ENCODE measurements around the gene MSX2.

MSX2 gene

GRCh38 chr5:174692982-174693422, 31.4 kb upstream of the MSX2 start:
- H3K9ac ChIP-seq (ENCODE audit: low read length in 5 of 5): no peak overlapping the region
- H3K9me3 ChIP-seq (ENCODE audit: control insufficient read depth in 5 of 5, low read length in 5 of 5): no peaks in the 10 kb centered on the region
- no peak overlapping the region for H3K27ac ChIP-seq (ENCODE audit: low read depth, low read length)
- no peaks in the 10 kb centered on the region for H3K36me3 ChIP-seq (ENCODE audit: control insufficient read depth in 5 of 5, insufficient read depth in 5 of 5, low read length in 5 of 5)
- peak overlapping the region in 1 of 5 donors; percentile 2 for H3K4me3 ChIP-seq (ENCODE audit: low read depth in 1 of 5, low read length in 5 of 5)
- H3K4me1 ChIP-seq (ENCODE audit: control insufficient read depth in 5 of 5, insufficient read depth in 5 of 5, low read length in 5 of 5): peaks cover 0 to 8% (median 0%) of the 10 kb centered on the region in 5 donors
- peaks cover 26 to 56% (median 42%) of the 10 kb centered on the region in 5 donors for H3K27me3 ChIP-seq (ENCODE audit: control insufficient read depth in 5 of 5, insufficient read depth in 4 of 5, low read length in 5 of 5)

- H3K27me3 ChIP-seq (ENCODE audit: control insufficient read depth in 5 of 5, insufficient read depth in 4 of 5, low read length in 5 of 5): peaks cover 19 to 48% (median 35%) of the 10 kb centered on the region in 5 donors
- H3K36me3 ChIP-seq (ENCODE audit: control insufficient read depth in 5 of 5, insufficient read depth in 5 of 5, low read length in 5 of 5): no peaks in the 10 kb centered on the region
- no peaks in the 10 kb centered on the region for H3K9me3 ChIP-seq (ENCODE audit: control insufficient read depth in 5 of 5, low read length in 5 of 5)
- no peak overlapping the region for H3K9ac ChIP-seq (ENCODE audit: low read length in 5 of 5)
- H3K4me3 ChIP-seq (ENCODE audit: low read depth in 1 of 5, low read length in 5 of 5): no peak overlapping the region
- H3K4me1 ChIP-seq (ENCODE audit: control insufficient read depth in 5 of 5, insufficient read depth in 5 of 5, low read length in 5 of 5): peaks cover 0 to 8% (median 0%) of the 10 kb centered on the region in 5 donors
- H3K27ac ChIP-seq (ENCODE audit: low read depth, low read length): no peak overlapping the region
These were observed 30.5 kb upstream of the MSX2 start for GRCh38 chr5:174693697-174694385.

- peaks cover 12 to 43% (median 30%) of the 10 kb centered on the region in 5 donors for H3K27me3 ChIP-seq (ENCODE audit: control insufficient read depth in 5 of 5, insufficient read depth in 4 of 5, low read length in 5 of 5)
- no peaks in the 10 kb centered on the region for H3K9me3 ChIP-seq (ENCODE audit: control insufficient read depth in 5 of 5, low read length in 5 of 5)
- H3K9ac ChIP-seq (ENCODE audit: low read length in 5 of 5): no peak overlapping the region
- no peak overlapping the region for H3K4me3 ChIP-seq (ENCODE audit: low read depth in 1 of 5, low read length in 5 of 5)
- H3K36me3 ChIP-seq (ENCODE audit: control insufficient read depth in 5 of 5, insufficient read depth in 5 of 5, low read length in 5 of 5): no peaks in the 10 kb centered on the region
- peaks cover 0 to 8% (median 0%) of the 10 kb centered on the region in 5 donors for H3K4me1 ChIP-seq (ENCODE audit: control insufficient read depth in 5 of 5, insufficient read depth in 5 of 5, low read length in 5 of 5)
- no peak overlapping the region for H3K27ac ChIP-seq (ENCODE audit: low read depth, low read length)
These were observed 29.8 kb upstream of the MSX2 start for GRCh38 chr5:174694611-174695010.

- Histone ChIP-seq H3K4me1 (ENCODE audit: control insufficient read depth in 5 of 5, insufficient read depth in 5 of 5, low read length in 5 of 5) (no peaks in the 10 kb centered on the region), H3K36me3 (ENCODE audit: control insufficient read depth in 5 of 5, insufficient read depth in 5 of 5, low read length in 5 of 5) (no peaks in the 10 kb centered on the region), H3K9me3 (ENCODE audit: control insufficient read depth in 5 of 5, low read length in 5 of 5) (no peaks in the 10 kb centered on the region), H3K4me3 (ENCODE audit: low read depth in 1 of 5, low read length in 5 of 5) (no peak overlapping the region), H3K27me3 (ENCODE audit: control insufficient read depth in 5 of 5, insufficient read depth in 4 of 5, low read length in 5 of 5) (peaks cover 3 to 15% (median 12%) of the 10 kb centered on the region in 5 donors), H3K27ac (ENCODE audit: low read depth, low read length) (no peak overlapping the region), H3K9ac (ENCODE audit: low read length in 5 of 5) (no peak overlapping the region)
These were observed 26.2 kb upstream of the MSX2 start for GRCh38 chr5:174698156-174698555.

GRCh38 chr5:174699131-174699530, 25.3 kb upstream of the MSX2 start:
- Histone ChIP-seq H3K27me3 (ENCODE audit: control insufficient read depth in 5 of 5, insufficient read depth in 4 of 5, low read length in 5 of 5) (peaks cover 0 to 11% (median 7%) of the 10 kb centered on the region in 5 donors), H3K4me1 (ENCODE audit: control insufficient read depth in 5 of 5, insufficient read depth in 5 of 5, low read length in 5 of 5) (no peaks in the 10 kb centered on the region), H3K36me3 (ENCODE audit: control insufficient read depth in 5 of 5, insufficient read depth in 5 of 5, low read length in 5 of 5) (no peaks in the 10 kb centered on the region), H3K9ac (ENCODE audit: low read length in 5 of 5) (no peak overlapping the region), H3K27ac (ENCODE audit: low read depth, low read length) (no peak overlapping the region), H3K9me3 (ENCODE audit: control insufficient read depth in 5 of 5, low read length in 5 of 5) (no peaks in the 10 kb centered on the region), H3K4me3 (ENCODE audit: low read depth in 1 of 5, low read length in 5 of 5) (no peak overlapping the region)

- Histone ChIP-seq H3K27ac (ENCODE audit: low read depth, low read length) (no peak overlapping the region), H3K9ac (ENCODE audit: low read length in 5 of 5) (no peak overlapping the region), H3K27me3 (ENCODE audit: control insufficient read depth in 5 of 5, insufficient read depth in 4 of 5, low read length in 5 of 5) (peaks cover 15 to 25% (median 19%) of the 10 kb centered on the region in 5 donors), H3K9me3 (ENCODE audit: control insufficient read depth in 5 of 5, low read length in 5 of 5) (no peaks in the 10 kb centered on the region), H3K36me3 (ENCODE audit: control insufficient read depth in 5 of 5, insufficient read depth in 5 of 5, low read length in 5 of 5) (no peaks in the 10 kb centered on the region), H3K4me1 (ENCODE audit: control insufficient read depth in 5 of 5, insufficient read depth in 5 of 5, low read length in 5 of 5) (no peaks in the 10 kb centered on the region), H3K4me3 (ENCODE audit: low read depth in 1 of 5, low read length in 5 of 5) (no peak overlapping the region)
These were observed 17.3 kb upstream of the MSX2 start for GRCh38 chr5:174706997-174707572.

GRCh38 chr5:174707671-174708070, 16.7 kb upstream of the MSX2 start:
- Histone ChIP-seq H3K9me3 (ENCODE audit: control insufficient read depth in 5 of 5, low read length in 5 of 5) (no peaks in the 10 kb centered on the region), H3K36me3 (ENCODE audit: control insufficient read depth in 5 of 5, insufficient read depth in 5 of 5, low read length in 5 of 5) (no peaks in the 10 kb centered on the region), H3K27me3 (ENCODE audit: control insufficient read depth in 5 of 5, insufficient read depth in 4 of 5, low read length in 5 of 5) (peaks cover 16 to 25% (median 19%) of the 10 kb centered on the region in 5 donors), H3K4me1 (ENCODE audit: control insufficient read depth in 5 of 5, insufficient read depth in 5 of 5, low read length in 5 of 5) (no peaks in the 10 kb centered on the region), H3K27ac (ENCODE audit: low read depth, low read length) (no peak overlapping the region), H3K9ac (ENCODE audit: low read length in 5 of 5) (no peak overlapping the region), H3K4me3 (ENCODE audit: low read depth in 1 of 5, low read length in 5 of 5) (no peak overlapping the region)

GRCh38 chr5:174708476-174709207, 15.7 kb upstream of the MSX2 start:
- no peaks in the 10 kb centered on the region for H3K4me1 ChIP-seq (ENCODE audit: control insufficient read depth in 5 of 5, insufficient read depth in 5 of 5, low read length in 5 of 5)
- H3K9ac ChIP-seq (ENCODE audit: low read length in 5 of 5): no peak overlapping the region

GRCh38 chr5:174714751-174715150, 9.6 kb upstream of the MSX2 start:
- peaks cover 18 to 41% (median 35%) of the 10 kb centered on the region in 5 donors for H3K27me3 ChIP-seq (ENCODE audit: control insufficient read depth in 5 of 5, insufficient read depth in 4 of 5, low read length in 5 of 5)
- H3K36me3 ChIP-seq (ENCODE audit: control insufficient read depth in 5 of 5, insufficient read depth in 5 of 5, low read length in 5 of 5): no peaks in the 10 kb centered on the region
- no peaks in the 10 kb centered on the region for H3K4me1 ChIP-seq (ENCODE audit: control insufficient read depth in 5 of 5, insufficient read depth in 5 of 5, low read length in 5 of 5)
- no peak overlapping the region for H3K4me3 ChIP-seq (ENCODE audit: low read depth in 1 of 5, low read length in 5 of 5)
- H3K9ac ChIP-seq (ENCODE audit: low read length in 5 of 5): no peak overlapping the region
- no peak overlapping the region for H3K27ac ChIP-seq (ENCODE audit: low read depth, low read length)
- H3K9me3 ChIP-seq (ENCODE audit: control insufficient read depth in 5 of 5, low read length in 5 of 5): no peaks in the 10 kb centered on the region

More at GRCh38 chr5:174708476-174709207, 15.7 kb upstream of the MSX2 start:
- no peaks in the 10 kb centered on the region for H3K9me3 ChIP-seq (ENCODE audit: control insufficient read depth in 5 of 5, low read length in 5 of 5)
- no peak overlapping the region for H3K27ac ChIP-seq (ENCODE audit: low read depth, low read length)
- H3K27me3 ChIP-seq (ENCODE audit: control insufficient read depth in 5 of 5, insufficient read depth in 4 of 5, low read length in 5 of 5): peaks cover 12 to 27% (median 19%) of the 10 kb centered on the region in 5 donors
- H3K4me3 ChIP-seq (ENCODE audit: low read depth in 1 of 5, low read length in 5 of 5): no peak overlapping the region
- H3K36me3 ChIP-seq (ENCODE audit: control insufficient read depth in 5 of 5, insufficient read depth in 5 of 5, low read length in 5 of 5): no peaks in the 10 kb centered on the region

GRCh38 chr5:174715804-174716203, 8.6 kb upstream of the MSX2 start:
- no peak overlapping the region for H3K27ac ChIP-seq (ENCODE audit: low read depth, low read length)
- no peak overlapping the region for H3K4me3 ChIP-seq (ENCODE audit: low read depth in 1 of 5, low read length in 5 of 5)
- H3K9me3 ChIP-seq (ENCODE audit: control insufficient read depth in 5 of 5, low read length in 5 of 5): no peaks in the 10 kb centered on the region
- H3K9ac ChIP-seq (ENCODE audit: low read length in 5 of 5): no peak overlapping the region
- H3K27me3 ChIP-seq (ENCODE audit: control insufficient read depth in 5 of 5, insufficient read depth in 4 of 5, low read length in 5 of 5): peaks cover 29 to 48% (median 43%) of the 10 kb centered on the region in 5 donors
- H3K36me3 ChIP-seq (ENCODE audit: control insufficient read depth in 5 of 5, insufficient read depth in 5 of 5, low read length in 5 of 5): no peaks in the 10 kb centered on the region
- H3K4me1 ChIP-seq (ENCODE audit: control insufficient read depth in 5 of 5, insufficient read depth in 5 of 5, low read length in 5 of 5): peaks cover 0 to 8% (median 6%) of the 10 kb centered on the region in 5 donors
